ENCODE measurements around the gene TBC1D19. TPM values are rescaled to one million over a fixed set of nuclear protein-coding genes. Genes with fewer than 3 reads are reported as not detected.
"Not testable (repeated sequence)": the region's sequence is repeated elsewhere in the genome, so short reads cannot be mapped to it uniquely, and the experiment has no call there.

Gene TBC1D19
- total RNA-seq, 5 donors from 2014 or later (not counting 1 experiment from before 2014, with no cell fraction given): 6.8 to 11.6 (median 9.4) TPM

DNA sequence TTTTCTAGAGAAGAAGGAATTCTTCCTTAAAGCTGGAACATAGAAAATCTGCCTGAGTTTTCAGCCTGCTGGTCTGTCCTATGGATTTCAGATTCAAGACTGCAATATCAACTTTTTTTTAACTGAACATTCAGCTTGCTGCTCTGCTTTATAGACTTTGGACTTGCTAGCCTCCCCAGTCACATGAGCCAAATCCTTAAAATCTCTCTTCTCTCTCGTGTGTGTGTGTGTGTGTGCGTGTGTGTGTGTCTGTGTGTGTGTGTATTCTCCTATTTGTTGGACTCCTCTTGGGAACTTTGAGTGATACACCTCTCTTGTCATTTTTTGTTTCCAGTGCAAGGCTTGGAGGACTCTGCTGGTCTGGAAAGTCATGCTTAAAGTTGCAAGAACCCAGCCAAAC is 6.8 kb upstream of the TBC1D19 start:
- no peak for DNase-seq
- peaks cover 0 to 3% of the 10 kb centered on the region in 2 experiments for H3K27me3 ChIP-seq (replicated peaks in 1 of 2; ENCODE audit: control insufficient read depth in 2 of 2, extremely low read depth in 1 of 2, insufficient read depth in 2 of 2, low read length in 1 of 2)
- no peak overlapping the region for H3K4me3 ChIP-seq (ENCODE audit: control insufficient read depth in 1 of 2, extremely low read depth in 1 of 2, low read length in 1 of 2)
- ChIA-PET CTCF (no interaction called here), POLR2A (no interaction called here)
- Mint-ChIP-seq H3K27me3 (peaks cover 17 to 19% of the 10 kb centered on the region in 2 donors), H3K9me3 (no peaks in the 10 kb centered on the region), H3K36me3 (no peaks in the 10 kb centered on the region), H3K4me3 (no peak overlapping the region), H3K4me1 (no peaks in the 10 kb centered on the region), H3K27ac (no peak overlapping the region)
- no peaks in the 10 kb centered on the region for H3K36me3 ChIP-seq (ENCODE audit: control insufficient read depth in 2 of 2, extremely low read depth in 1 of 2, insufficient read depth in 1 of 2, low read length in 1 of 2)
- no peaks in the 10 kb centered on the region for H3K9me3 ChIP-seq
- H3K4me1 ChIP-seq (ENCODE audit: control insufficient read depth in 1 of 2, extremely low read depth in 1 of 2, insufficient read depth in 2 of 2, low read length in 2 of 2): no peaks in the 10 kb centered on the region
- no CpG with 5 or more reads among the region's 2 CpGs for WGBS (ENCODE audit: insufficient coverage)
- H3K27ac ChIP-seq (ENCODE audit: low read length): no peak overlapping the region
- no peak for ATAC-seq (replicated peaks in 1 of 4)

DNA sequence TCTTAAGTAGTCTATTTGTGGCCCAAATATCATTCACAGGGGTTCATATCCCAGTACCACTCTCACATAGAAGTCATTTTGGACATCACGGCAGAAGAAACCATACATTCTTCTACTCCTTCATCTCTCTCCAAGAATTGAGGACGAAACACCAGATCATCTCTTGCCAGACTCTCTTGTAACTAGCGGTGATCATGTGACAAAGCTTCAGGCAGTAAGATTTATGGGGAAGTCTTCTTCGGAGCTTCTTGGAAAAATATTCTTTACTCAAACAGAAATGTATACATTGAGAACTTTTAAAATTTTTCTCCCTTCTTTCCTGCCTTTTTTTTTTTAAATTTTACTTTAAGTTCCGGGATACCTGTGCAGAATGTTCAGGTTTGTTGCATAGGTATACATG is 4.7 kb upstream of the TBC1D19 start:
- Histone ChIP-seq H3K4me3 (ENCODE audit: control insufficient read depth in 1 of 2, extremely low read depth in 1 of 2, low read length in 1 of 2) (no peak overlapping the region), H3K27ac (ENCODE audit: low read length) (no peak overlapping the region), H3K27me3 (replicated peaks in 1 of 2; ENCODE audit: control insufficient read depth in 2 of 2, extremely low read depth in 1 of 2, insufficient read depth in 2 of 2, low read length in 1 of 2) (peaks cover 0 to 3% of the 10 kb centered on the region in 2 experiments), H3K9me3 (no peaks in the 10 kb centered on the region), H3K36me3 (ENCODE audit: control insufficient read depth in 2 of 2, extremely low read depth in 1 of 2, insufficient read depth in 1 of 2, low read length in 1 of 2) (no peaks in the 10 kb centered on the region), H3K4me1 (ENCODE audit: control insufficient read depth in 1 of 2, extremely low read depth in 1 of 2, insufficient read depth in 2 of 2, low read length in 2 of 2) (peaks cover 3 to 5% of the 10 kb centered on the region in 2 experiments)
- CTCF ChIA-PET: interaction anchor here in 1 of 2 donors (0.6 kb wide), 1 partner anchor 249 kb away, joined by 6 read pairs; no protein-coding TSS in a partner anchor
- POLR2A ChIA-PET: no interaction called here
- peaks cover 17 to 19% of the 10 kb centered on the region in 2 donors for H3K27me3 Mint-ChIP-seq
- H3K27ac Mint-ChIP-seq: no peak overlapping the region
- WGBS (ENCODE audit: insufficient coverage): no CpG with 5 or more reads among the region's 5 CpGs
- no peaks in the 10 kb centered on the region for H3K36me3 Mint-ChIP-seq
- peaks cover 12 to 15% (median 12%) of the 10 kb centered on the region in 3 donors for H3K4me1 Mint-ChIP-seq
- DNase-seq: no peak
- no peak overlapping the region for H3K4me3 Mint-ChIP-seq
- ATAC-seq (replicated peaks in 1 of 4): no peak
- no peaks in the 10 kb centered on the region for H3K9me3 Mint-ChIP-seq

DNA sequence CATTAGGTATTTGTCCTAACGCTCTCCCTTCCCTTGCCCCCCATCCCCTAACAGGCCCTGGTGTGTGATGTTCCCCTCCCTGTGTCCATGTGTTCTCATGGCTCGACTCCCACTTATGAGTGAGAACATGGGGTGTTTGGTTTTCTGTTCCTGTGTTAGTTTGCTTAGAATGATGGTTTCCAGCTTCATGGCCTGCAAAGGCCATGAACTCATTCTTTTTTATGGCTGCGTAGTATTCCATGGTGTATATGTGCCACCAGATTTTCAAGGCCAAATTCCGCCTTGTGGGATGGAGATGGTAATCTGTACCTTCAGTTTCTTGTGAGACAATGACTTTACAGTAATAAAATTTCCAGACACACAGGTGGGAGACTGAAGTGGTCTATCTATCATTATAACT is 2.5 kb upstream of the TBC1D19 start:
- Mint-ChIP-seq H3K27me3 (peaks cover 10 to 12% of the 10 kb centered on the region in 2 donors), H3K4me1 (peaks cover 27 to 34% (median 30%) of the 10 kb centered on the region in 3 donors), H3K27ac (peak overlapping the region in 1 of 2 donors; percentile 40)
- H3K36me3 Mint-ChIP-seq; DNase-seq; CTCF ChIA-PET; H3K9me3 ChIP-seq; H3K4me3 ChIP-seq (ENCODE audit: control insufficient read depth in 1 of 2, extremely low read depth in 1 of 2, low read length in 1 of 2); H3K36me3 ChIP-seq (ENCODE audit: control insufficient read depth in 2 of 2, extremely low read depth in 1 of 2, insufficient read depth in 1 of 2, low read length in 1 of 2); H3K4me3 Mint-ChIP-seq; H3K9me3 Mint-ChIP-seq; H3K27ac ChIP-seq (ENCODE audit: low read length); H3K27me3 ChIP-seq (replicated peaks in 1 of 2; ENCODE audit: control insufficient read depth in 2 of 2, extremely low read depth in 1 of 2, insufficient read depth in 2 of 2, low read length in 1 of 2); ATAC-seq (replicated peaks in 1 of 4): not testable (repeated sequence)
- H3K4me1 ChIP-seq (ENCODE audit: control insufficient read depth in 1 of 2, extremely low read depth in 1 of 2, insufficient read depth in 2 of 2, low read length in 2 of 2): peaks cover 9 to 12% of the 10 kb centered on the region in 2 experiments
- POLR2A ChIA-PET: interaction anchor here (0.5 to 0.6 kb wide), 2 partner anchors 306 to 356 kb away, joined by 3 to 10 read pairs; no protein-coding TSS in a partner anchor
- no CpG with 5 or more reads among the region's 4 CpGs for WGBS (ENCODE audit: insufficient coverage)

DNA sequence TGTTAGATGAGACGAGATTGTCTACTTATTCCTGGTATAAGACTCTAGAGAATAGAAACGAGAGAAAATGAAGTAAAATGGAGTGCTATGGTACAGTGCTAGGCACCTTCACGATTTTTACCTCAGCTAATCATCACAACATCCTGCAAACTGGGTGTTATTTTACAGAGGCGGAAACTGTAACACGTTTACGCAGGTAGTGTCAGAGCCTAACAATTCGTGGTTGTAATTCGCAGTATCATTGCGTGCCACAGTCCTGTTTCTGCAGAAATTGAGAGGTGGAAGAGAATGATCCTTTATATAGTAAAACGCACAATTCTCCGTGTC is 383 bp upstream of the TBC1D19 start:
- Histone ChIP-seq H3K27me3 (replicated peaks in 1 of 2; ENCODE audit: control insufficient read depth in 2 of 2, extremely low read depth in 1 of 2, insufficient read depth in 2 of 2, low read length in 1 of 2) (no peaks in the 10 kb centered on the region), H3K4me1 (ENCODE audit: control insufficient read depth in 1 of 2, extremely low read depth in 1 of 2, insufficient read depth in 2 of 2, low read length in 2 of 2) (peaks cover 9 to 12% of the 10 kb centered on the region in 2 experiments), H3K9me3 (no peaks in the 10 kb centered on the region), H3K4me3 (ENCODE audit: control insufficient read depth in 1 of 2, extremely low read depth in 1 of 2, low read length in 1 of 2) (peak overlapping the region; percentile 91 to 98), H3K36me3 (ENCODE audit: control insufficient read depth in 2 of 2, extremely low read depth in 1 of 2, insufficient read depth in 1 of 2, low read length in 1 of 2) (no peaks in the 10 kb centered on the region), H3K27ac (ENCODE audit: low read length) (peak overlapping the region; percentile 94)
- ATAC-seq (replicated peaks in 1 of 4) (peak; percentile 82 to 85 (median 82)), DNase-seq (no peak)
- ChIA-PET CTCF (interaction anchor here (0.7 to 1.5 kb wide), 10 partner anchors 125 to 1349 kb away, joined by 3 to 18 read pairs (median 3); partner anchors contain the start of gene STIM2 (in 1 of the 2)), POLR2A (interaction anchor here (0.6 to 1.7 kb wide), 9 partner anchors 12 to 419 kb away, joined by 3 to 14 read pairs (median 4); no protein-coding TSS in a partner anchor)
- Mint-ChIP-seq H3K4me1 (peaks cover 30 to 40% (median 34%) of the 10 kb centered on the region in 3 donors), H3K27me3 (peaks cover 0 to 7% of the 10 kb centered on the region in 2 donors), H3K36me3 (peaks cover 3% of the 10 kb centered on the region), H3K4me3 (peak overlapping the region; percentile 95 to 96 (median 96)), H3K9me3 (no peaks in the 10 kb centered on the region), H3K27ac (peak overlapping the region; percentile 94 to 98)
- WGBS (ENCODE audit: insufficient coverage): 0% methylated on average over 1 of the region's 11 CpGs

DNA sequence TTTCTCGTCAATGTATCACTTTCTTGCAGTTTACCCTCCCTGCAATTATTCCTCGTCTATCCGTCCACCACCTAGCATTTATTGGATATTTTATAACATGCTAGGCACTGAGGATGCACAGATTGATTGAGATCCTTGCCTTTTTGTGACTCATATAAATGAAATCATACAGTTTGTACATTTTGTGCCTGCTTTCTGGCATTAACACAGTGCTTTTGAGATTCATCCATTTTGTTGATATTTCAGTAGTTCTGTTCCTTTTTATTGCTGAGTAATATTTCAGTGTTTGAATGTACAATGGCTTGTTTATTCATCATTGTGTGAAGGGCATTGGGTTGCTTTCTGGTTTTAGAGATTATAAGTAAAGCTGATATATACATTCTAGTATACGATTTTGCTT is 841 bp downstream of the TBC1D19 start:
- ChIA-PET CTCF (interaction anchor here in 1 of 2 donors (1.5 kb wide), 1 partner anchor 401 kb away, joined by 4 read pairs; no protein-coding TSS in a partner anchor), POLR2A (interaction anchor here in 1 of 2 donors (0.6 to 1.7 kb wide), 6 partner anchors 13 to 418 kb away, joined by 3 to 11 read pairs (median 4); no protein-coding TSS in a partner anchor)
- Mint-ChIP-seq H3K9me3 (no peaks in the 10 kb centered on the region), H3K36me3 (peaks cover 12% of the 10 kb centered on the region), H3K4me1 (peaks cover 34 to 47% (median 38%) of the 10 kb centered on the region in 3 donors), H3K4me3 (peak overlapping the region; percentile 95 to 96 (median 96)), H3K27me3 (peaks cover 0 to 4% of the 10 kb centered on the region in 2 donors), H3K27ac (peak overlapping the region; percentile 94 to 98)
- peak overlapping the region; percentile 94 for H3K27ac ChIP-seq (ENCODE audit: low read length)
- H3K27me3 ChIP-seq (replicated peaks in 1 of 2; ENCODE audit: control insufficient read depth in 2 of 2, extremely low read depth in 1 of 2, insufficient read depth in 2 of 2, low read length in 1 of 2): no peaks in the 10 kb centered on the region
- DNase-seq (peak in 1 of 35 experiments; percentile 7), ATAC-seq (replicated peaks in 1 of 4) (no peak)
- peak overlapping the region; percentile 91 to 98 for H3K4me3 ChIP-seq (ENCODE audit: control insufficient read depth in 1 of 2, extremely low read depth in 1 of 2, low read length in 1 of 2)
- H3K9me3 ChIP-seq: no peaks in the 10 kb centered on the region
- H3K4me1 ChIP-seq (ENCODE audit: control insufficient read depth in 1 of 2, extremely low read depth in 1 of 2, insufficient read depth in 2 of 2, low read length in 2 of 2): peaks cover 9 to 12% of the 10 kb centered on the region in 2 experiments
- no CpG with 5 or more reads among the region's 4 CpGs for WGBS (ENCODE audit: insufficient coverage)
- no peaks in the 10 kb centered on the region for H3K36me3 ChIP-seq (ENCODE audit: control insufficient read depth in 2 of 2, extremely low read depth in 1 of 2, insufficient read depth in 1 of 2, low read length in 1 of 2)

DNA sequence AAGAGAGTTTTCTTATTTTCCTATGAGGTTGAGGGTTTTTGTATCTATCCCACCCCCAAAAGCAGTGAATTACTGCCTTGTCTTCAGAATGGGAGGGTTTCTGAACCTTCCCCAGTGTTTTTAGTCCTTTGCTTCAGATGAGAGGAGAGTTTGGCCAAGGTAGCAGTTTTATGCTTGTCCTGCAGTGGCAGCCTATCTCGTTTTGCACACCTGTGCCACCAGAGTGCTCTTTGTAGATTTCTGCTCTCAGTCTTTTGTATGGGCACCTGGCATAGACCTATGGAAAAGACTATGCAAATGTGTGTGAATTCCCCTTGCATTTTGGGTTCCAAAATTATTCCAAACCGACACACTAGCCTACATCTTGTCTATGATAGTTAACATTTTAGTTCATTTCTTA is 5.8 kb downstream of the TBC1D19 start:
- POLR2A ChIA-PET: interaction anchor here in 1 of 2 donors (0.6 kb wide), 1 partner anchor 235 kb away, joined by 4 read pairs; no protein-coding TSS in a partner anchor
- Mint-ChIP-seq H3K27me3 (no peaks in the 10 kb centered on the region), H3K4me3 (no peak overlapping the region), H3K9me3 (peaks cover 0 to 3% (median 0%) of the 10 kb centered on the region in 3 donors), H3K27ac (no peak overlapping the region), H3K36me3 (peaks cover 21% of the 10 kb centered on the region), H3K4me1 (peaks cover 20 to 31% (median 31%) of the 10 kb centered on the region in 3 donors)
- ATAC-seq (replicated peaks in 1 of 4) (no peak), DNase-seq (no peak)
- CTCF ChIA-PET: no interaction called here
- Histone ChIP-seq H3K27ac (ENCODE audit: low read length) (no peak overlapping the region), H3K36me3 (ENCODE audit: control insufficient read depth in 2 of 2, extremely low read depth in 1 of 2, insufficient read depth in 1 of 2, low read length in 1 of 2) (no peaks in the 10 kb centered on the region), H3K27me3 (replicated peaks in 1 of 2; ENCODE audit: control insufficient read depth in 2 of 2, extremely low read depth in 1 of 2, insufficient read depth in 2 of 2, low read length in 1 of 2) (no peaks in the 10 kb centered on the region), H3K4me1 (ENCODE audit: control insufficient read depth in 1 of 2, extremely low read depth in 1 of 2, insufficient read depth in 2 of 2, low read length in 2 of 2) (peaks cover 0 to 4% of the 10 kb centered on the region in 2 experiments), H3K4me3 (ENCODE audit: control insufficient read depth in 1 of 2, extremely low read depth in 1 of 2, low read length in 1 of 2) (no peak overlapping the region), H3K9me3 (no peaks in the 10 kb centered on the region)
- WGBS (ENCODE audit: insufficient coverage): no CpG with 5 or more reads among the region's 2 CpGs

Measured in T-cell (primary cell).